Cardiac ventricle fibroblast (primary cell): Measurements from ENCODE around the gene ENAM. TPM values are rescaled to one million over a fixed set of nuclear protein-coding genes. Genes with fewer than 3 reads are reported as not detected.

Experiments used
- total RNA-seq: library from RNA; depleted of rRNA; stranded (reverse); fragments of >200 nt; gene quantifications from 2 replicates; pipeline ENCODE4 v1.2.3, GENCODE V29; 2015

The ENAM gene
- not detected in 2 replicates for total RNA-seq

GRCh38 chr4:70628444-70628843 is at the start of gene ENAM:
TSS of gene ENAM (plus strand) at chr4:70628744. CDS start at chr4:70629501, 757 bp downstream.

GRCh38 chr4:70591955-70592582 is 36.5 kb upstream of the ENAM start, which contains the start of gene AMBN:
TSS of gene AMBN (plus strand) at chr4:70592256. CDS start at chr4:70592359, 103 bp downstream.

GRCh38 chr4:70666369-70666768 is 37.8 kb downstream of the ENAM start, which contains the start of gene JCHAIN:
TSS of gene JCHAIN (minus strand) at chr4:70666508. CDS start at chr4:70666490, 18 bp downstream.

GRCh38 chr4:70687821-70688794 is 59.6 kb downstream of the ENAM start, which contains the start of gene UTP3:
TSS of gene UTP3 (plus strand) at chr4:70688532. CDS start at chr4:70688678, 146 bp downstream.

Other genes starting within 250 kb of the ENAM start
- not detected in 2 replicates for gene SMR3B, start 245.6 kb upstream of the ENAM start, total RNA-seq
- gene OPRPN, start 230.8 kb upstream of the ENAM start, total RNA-seq: not detected in 2 replicates
- not detected in 2 replicates for gene MUC7, start 156.5 kb upstream of the ENAM start, total RNA-seq
- gene AMTN, start 110.2 kb upstream of the ENAM start, total RNA-seq: not detected in 2 replicates
- not detected in 2 replicates for gene AMBN, start 36.5 kb upstream of the ENAM start, total RNA-seq
- 0.10 and 0.12 TPM in 2 replicates for gene JCHAIN, start 37.8 kb downstream of the ENAM start, total RNA-seq
- gene UTP3, start 59.8 kb downstream of the ENAM start, total RNA-seq: 14.3 and 15.7 TPM in 2 replicates
- 17.0 and 22.5 TPM in 2 replicates for gene RUFY3, start 93.2 kb downstream of the ENAM start, total RNA-seq
- 50.8 and 61.3 TPM in 2 replicates for gene GRSF1, start 211.1 kb downstream of the ENAM start, total RNA-seq